ENCODE measurements around the gene SIDT1.

The SIDT1 gene

DNA sequence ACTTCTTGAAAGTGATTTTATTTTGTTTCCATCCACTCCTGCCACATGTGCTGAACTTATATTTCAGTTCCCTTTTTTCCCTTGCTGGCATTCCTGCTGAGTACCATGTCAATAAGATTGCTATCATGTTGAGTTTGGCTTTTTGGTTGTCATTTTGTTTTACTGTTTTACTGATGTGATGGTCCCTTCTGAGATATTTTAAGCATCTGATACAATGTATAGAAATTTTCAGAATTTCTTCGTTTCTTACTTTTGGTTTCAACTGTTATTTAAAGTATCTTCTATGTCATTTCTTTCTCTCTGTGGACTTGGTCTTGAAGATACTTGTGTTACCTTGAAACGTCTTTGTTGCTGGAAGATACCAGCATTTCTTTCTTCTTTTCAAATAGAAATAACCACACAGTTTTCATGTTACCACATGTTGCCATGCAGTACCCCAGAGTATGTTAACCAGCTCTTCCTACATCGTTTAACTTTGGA lies 14.1 kb downstream of the SIDT1 start:
- no peak for DNase-seq

DNA sequence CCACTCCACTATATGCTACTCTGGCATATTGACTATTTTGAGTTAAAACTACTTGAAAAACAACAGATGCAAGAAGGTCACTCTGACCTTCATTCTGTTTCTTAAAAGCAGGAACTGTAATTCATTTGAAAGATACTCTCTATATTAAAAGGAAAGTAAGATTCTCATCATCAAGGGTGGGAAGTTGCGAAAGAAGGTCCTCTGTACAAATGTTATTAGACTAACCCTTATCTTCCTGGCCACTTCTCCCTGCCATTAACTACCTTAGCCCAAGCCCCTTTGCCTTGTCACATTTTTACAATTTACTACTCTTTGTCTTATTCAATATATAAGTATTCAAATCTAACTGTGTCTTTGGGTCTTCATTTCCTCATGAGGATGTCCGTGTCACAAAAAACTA lies 16.1 kb downstream of the SIDT1 start:
- DNase-seq = no peak

DNA sequence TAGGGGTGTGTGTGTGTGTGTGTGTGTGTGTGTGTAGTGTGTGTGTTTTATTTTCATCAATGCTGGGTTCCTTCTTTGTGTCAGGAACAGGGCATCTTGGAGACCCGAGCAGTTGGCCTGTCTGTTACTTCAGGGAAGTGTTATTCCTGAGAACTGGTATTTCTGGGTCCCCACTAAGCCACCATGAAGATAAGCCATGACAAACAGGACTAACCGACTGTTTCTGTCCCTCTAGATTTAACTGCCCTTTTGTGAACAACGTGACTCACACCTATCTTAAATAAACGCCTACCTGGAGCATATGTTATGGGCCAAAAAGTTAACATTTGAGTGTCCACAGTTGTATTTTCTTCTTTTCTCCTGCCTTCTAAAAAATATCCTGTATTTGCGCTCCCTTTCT lies 19.5 kb downstream of the SIDT1 start:
- no peak for DNase-seq

DNA sequence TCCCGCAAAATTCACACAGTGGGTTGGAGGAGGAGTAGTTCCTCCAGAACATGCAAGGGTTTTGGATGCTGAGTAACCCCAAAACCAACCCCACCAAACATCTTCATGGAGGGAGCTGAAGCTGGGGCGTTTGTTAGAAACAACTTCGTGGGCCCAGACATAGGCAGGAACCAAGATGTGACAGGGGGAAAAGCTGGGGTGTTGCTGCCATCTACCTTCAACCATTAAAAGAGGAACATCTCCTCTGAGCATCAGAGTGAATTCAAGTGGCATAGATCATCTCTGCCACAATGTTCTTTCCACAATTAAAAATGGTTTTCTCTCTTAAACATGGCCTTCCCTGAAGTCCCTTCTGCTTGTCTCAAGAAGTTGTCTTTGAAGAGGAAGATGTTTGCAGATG lies 20.5 kb downstream of the SIDT1 start:
- no peak for DNase-seq

GRCh38 chr3:113555138-113555537 lies 22.8 kb downstream of the SIDT1 start:
- DNase-seq = no peak

GRCh38 chr3:113556316-113556945 lies 24.1 kb downstream of the SIDT1 start:
- no peak for DNase-seq

- no peak for DNase-seq
Measured at GRCh38 chr3:113556946-113557335, 24.6 kb downstream of the SIDT1 start.

DNA sequence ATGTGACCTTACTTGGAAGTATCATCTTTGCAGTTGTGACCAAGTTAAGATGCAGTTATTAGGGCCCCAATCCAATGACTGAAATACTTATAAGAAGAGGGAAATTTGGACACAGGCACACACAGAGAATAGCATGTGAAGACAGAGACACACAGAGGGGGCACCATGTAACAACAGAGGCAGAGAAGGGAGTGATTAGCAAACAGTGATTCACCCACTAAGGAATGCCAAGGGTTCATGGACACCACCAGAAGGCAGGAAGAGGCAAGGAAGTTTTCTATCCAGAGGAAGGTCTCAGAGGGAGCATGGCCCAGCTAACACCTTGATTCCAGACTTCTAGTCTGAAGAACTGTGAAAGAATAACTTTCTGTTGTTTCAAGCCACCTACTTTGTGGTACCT lies 25.0 kb downstream of the SIDT1 start:
- no peak for DNase-seq

DNA sequence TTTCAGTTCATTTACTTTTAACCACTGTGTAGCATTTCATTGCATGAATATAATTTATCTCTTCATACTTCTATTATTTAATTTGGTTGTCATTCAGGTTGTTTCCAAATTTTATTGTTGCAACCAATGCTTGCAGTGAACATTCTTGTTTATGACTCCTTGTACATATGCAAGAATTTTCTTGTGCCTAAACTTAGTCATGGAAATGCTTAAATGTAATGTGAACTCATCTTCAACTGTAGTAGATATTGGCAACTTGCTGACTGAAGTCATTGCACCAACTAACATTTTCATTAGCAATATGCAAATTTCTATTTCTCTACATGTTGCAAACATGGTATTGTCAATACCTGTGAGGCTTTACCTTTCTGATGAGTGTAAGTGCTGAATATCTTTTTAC lies 26.7 kb downstream of the SIDT1 start:
- DNase-seq = no peak

- no peak for DNase-seq
Measured at GRCh38 chr3:113560271-113560670, 27.9 kb downstream of the SIDT1 start.

GRCh38 chr3:113560831-113561623 lies 28.7 kb downstream of the SIDT1 start:
- DNase-seq = no peak

- no peak for DNase-seq
Measured at GRCh38 chr3:113565555-113565954, 33.2 kb downstream of the SIDT1 start.

GRCh38 chr3:113570158-113570557 lies 37.8 kb downstream of the SIDT1 start:
- DNase-seq = no peak

DNA sequence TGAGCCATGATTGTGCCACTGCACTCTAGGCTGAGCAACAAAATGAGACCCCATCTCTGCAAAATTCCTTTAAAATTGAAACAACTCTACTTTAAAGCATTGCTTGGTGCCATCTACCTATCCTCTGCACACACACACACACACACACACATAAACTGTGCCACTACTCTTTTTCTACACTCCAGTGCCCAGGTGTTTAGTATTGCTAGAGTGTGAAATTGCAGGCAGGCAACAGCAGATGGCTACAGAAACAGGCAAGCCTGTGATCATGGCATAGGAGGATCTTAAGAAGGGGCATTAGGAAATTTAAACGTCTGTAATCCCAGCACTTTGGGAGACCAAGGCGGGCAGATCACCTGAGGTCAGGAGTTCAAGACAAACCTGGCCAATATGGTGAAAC lies 39.0 kb downstream of the SIDT1 start:
- DNase-seq = no peak

DNA sequence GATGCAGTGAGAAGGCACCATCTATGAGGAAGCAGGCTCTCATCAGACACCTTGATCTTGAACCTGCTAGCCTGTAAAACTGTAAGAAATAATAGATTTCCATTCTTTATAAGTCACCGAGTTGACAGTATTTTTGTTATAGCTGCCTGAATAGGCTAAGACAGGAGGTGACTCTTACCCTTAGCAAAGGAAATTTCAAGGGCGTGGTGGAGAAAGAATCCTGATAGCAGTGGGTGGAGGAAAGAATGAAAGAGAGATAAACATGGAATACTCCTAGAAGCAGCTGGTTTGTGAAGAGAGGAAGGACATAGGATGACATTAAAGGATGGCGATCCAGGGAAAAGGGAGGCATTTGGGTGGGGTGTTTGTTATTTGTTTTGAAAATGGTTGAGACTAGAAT lies 41.4 kb downstream of the SIDT1 start:
- DNase-seq = no peak

GRCh38 chr3:113574213-113574612 lies 41.9 kb downstream of the SIDT1 start:
- DNase-seq = no peak

DNA sequence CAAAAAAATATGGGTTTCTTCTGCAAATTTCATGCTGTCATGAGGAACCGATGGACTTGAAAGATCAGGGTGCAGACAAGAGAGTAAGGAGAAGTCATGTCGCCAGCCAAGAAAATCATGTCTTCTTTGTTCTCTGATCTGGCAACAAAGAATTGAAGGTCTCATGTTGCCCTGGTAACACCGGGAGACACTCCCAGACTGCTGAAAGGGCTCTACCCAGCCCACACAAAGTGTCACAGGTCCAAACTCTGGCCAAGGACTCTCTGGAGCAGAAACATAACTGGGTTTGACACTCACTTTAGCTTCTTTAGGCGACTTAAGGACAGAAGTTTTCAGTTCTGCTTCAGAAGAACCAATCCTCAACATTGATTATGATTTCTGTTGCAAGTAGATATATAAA lies 42.9 kb downstream of the SIDT1 start:
- DNase-seq = no peak

DNA sequence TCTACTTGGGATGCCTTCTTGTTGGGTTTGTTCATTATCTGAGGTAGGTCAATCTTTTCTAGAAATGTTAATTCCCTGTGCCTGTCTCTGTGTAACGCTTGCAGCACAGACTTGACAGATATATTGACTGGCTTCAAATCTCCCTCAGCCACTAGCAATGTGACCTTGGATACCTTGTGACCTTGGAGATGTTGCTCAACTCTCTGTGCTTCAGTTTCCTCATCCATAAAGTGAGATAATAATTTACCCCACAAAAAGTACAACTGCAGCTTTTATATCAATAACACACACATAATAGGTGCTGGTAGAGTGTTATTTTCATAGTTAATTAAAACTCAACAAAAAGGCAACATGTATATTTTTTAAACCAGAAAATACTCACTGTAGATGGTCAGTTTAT lies 52.9 kb downstream of the SIDT1 start:
- DNase-seq = no peak

DNA sequence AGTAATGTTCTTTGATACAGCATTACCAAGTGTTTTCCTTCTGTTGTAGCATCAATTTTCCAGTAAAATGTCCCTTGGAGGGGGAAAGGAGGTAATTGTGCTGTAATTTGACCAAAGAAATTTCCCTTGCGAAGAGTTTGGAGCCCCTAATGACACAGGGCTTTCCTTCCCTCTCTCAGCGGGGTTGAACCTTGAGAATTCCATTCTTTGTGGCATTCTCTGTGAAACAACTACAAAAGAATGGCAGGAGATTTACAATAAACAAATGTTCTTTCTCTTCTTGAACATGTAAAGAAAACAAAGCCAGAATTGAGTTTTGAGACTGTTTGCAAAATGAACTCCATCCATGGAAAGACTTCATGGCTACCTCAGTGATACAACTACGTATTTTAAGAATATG lies 53.4 kb downstream of the SIDT1 start:
- no peak for DNase-seq

DNA sequence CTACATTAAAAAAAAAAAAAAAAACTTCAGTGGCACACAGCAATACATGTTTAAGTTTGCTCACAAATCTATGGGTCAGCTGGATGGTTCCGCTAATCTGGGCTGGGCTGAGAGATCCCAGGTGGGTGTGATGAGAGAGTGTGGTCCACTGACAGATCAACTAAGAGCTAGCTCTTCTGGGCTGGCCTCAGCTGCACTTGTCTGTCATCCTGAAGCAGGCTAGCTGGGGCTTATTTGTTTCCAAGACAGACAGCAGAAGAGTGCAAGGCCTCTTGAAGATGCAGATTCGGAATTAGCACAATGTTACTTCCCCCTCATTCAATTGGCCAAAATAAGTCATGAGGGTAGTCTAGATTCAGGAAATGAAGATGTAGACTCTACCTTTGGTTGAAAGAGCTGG lies 56.5 kb downstream of the SIDT1 start:
- DNase-seq = no peak

GRCh38 chr3:113589971-113590370 lies 57.6 kb downstream of the SIDT1 start:
- no peak for DNase-seq

- DNase-seq = no peak
Measured at GRCh38 chr3:113590983-113591382, 58.6 kb downstream of the SIDT1 start.

GRCh38 chr3:113594066-113594465 lies 61.7 kb downstream of the SIDT1 start:
- DNase-seq = no peak

- no peak for DNase-seq
Measured at GRCh38 chr3:113597596-113598354, 65.4 kb downstream of the SIDT1 start.

Measured in stimulated activated CD4-positive, alpha-beta T cell treated with anti-CD3 and anti-CD28 coated beads, Interleukin-4, amount 100 ng/mL, for 4 hours (primary cell).